A204.1 (cell line): ENCODE data around the gene EFL1.

Experiments
- FAIRE-seq: peaks from 2 replicates; lab custom pipeline; 2012; peaks lifted over from hg19 to GRCh38; lab: Jason Lieb, UNC

EFL1 gene

DNA sequence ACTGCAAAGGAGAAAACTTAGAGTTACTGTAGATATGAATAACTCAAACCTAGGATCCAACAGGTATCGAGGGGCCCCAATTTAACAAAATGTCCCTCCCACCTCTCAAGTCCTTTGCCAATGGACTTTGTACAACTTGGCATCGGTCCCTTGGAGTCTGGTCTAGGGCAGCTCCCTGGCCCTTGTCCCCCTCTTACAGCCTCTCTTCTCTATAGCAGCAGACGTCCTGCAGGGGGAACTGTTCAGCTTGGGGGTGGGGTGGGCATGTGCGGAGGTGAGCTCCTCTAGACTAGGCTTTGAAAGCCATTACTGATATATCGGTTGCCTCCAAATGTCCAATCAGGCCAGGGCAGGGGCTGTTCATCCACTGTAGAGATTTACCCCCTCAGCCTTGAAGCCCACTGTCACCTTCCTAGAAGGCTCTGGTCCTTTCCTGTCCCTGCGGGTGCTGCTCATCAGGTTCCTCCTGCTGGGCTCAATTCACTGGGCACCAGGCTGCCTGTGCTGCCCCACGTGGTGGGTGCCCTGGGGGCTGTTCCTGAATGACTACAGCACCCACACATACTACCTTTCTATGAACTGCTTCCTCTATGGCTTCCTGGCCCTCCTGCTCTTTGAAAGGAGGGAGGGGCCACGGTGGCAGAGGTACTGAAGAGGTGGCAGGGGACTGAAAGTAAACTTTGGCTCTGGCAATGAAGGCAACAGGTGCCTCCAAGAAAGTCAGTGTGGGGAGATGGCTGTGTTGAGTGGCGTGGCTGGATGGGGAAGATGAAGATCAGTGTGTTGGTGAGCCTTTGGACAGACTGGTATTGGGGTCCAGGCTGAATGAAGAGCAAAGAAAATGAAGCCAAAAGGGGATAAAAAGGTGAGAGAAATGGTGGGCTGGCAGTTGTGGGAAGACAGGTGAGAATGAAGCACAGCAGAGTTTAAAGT, 137.9 kb downstream of the EFL1 start:
- FAIRE-seq: no peak

DNA sequence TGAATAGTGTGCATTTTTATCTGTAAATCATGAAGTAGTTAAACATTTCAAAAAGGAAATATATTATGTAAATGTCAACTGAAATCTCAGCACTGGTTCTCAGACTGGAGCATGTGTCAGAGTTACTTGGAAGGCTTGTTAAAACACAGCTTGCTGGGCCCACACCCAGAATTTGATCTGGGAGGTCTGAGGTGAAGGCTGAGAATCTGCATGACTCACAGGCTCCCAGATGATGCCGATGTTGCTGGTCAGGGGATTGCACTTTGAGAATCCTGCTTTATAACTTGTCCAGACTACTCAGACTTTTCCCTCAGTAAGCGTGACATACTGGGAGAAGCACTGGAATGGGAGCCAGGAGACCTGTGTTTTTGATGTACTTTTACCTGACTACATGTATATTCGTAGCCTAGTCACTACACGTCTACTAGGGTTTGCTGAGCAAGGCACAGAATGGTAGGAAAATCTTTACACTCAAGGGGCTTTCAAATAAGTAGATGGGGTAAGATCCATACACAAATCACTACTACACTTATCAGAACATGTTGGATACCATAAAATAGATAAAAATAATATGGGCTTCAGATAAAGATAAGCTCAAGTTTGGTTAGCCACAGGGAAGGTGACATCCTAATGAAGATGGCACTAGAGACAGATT, 139.7 kb downstream of the EFL1 start:
- no peak for FAIRE-seq

GRCh38 chr15:82118040-82118439, 144.5 kb downstream of the EFL1 start:
- FAIRE-seq: no peak

- FAIRE-seq: no peak
These were observed 145.2 kb downstream of the EFL1 start for GRCh38 chr15:82117296-82117695.

GRCh38 chr15:82114660-82115059, 147.9 kb downstream of the EFL1 start:
- no peak for FAIRE-seq

GRCh38 chr15:82113106-82113715, 149.3 kb downstream of the EFL1 start:
- FAIRE-seq: no peak

DNA sequence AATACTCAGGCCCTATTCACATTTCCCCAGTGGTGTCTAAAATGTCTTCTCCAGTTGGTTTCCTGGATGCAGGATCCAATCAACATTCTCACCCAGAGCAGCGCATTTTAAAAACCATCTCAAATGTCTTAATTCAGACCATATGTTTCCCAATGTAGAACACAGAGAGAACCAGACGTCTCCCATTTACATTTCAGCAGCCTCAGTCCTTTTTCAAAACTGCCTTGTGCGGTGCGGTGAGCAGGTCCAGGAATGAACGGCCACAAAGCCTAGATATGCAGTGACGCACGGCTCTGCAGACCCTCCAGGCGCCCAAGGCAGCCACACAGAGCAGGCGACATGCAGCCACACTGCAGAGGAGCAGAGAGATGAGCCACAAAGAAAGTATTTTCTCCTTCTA, 150.6 kb downstream of the EFL1 start:
- no peak for FAIRE-seq

DNA sequence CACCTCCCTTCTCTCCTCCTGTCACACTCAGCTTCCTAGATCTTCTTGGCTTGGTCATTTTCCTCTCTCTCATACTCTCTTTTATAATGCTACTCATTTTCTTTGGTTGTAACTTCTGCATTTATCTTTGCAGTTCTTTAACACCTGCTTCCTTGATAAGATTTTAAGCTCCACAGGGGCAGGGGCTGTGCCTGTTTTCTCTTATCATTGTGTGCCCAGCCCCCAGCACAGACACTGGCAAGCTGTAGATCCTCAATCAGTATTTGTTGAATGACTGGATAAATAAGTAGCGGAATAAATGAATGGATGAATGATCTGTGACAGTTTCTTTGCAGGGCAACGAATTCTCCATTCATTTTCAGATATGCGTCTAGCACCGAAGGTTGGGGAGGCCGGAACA, 152.4 kb downstream of the EFL1 start:
- FAIRE-seq: no peak

DNA sequence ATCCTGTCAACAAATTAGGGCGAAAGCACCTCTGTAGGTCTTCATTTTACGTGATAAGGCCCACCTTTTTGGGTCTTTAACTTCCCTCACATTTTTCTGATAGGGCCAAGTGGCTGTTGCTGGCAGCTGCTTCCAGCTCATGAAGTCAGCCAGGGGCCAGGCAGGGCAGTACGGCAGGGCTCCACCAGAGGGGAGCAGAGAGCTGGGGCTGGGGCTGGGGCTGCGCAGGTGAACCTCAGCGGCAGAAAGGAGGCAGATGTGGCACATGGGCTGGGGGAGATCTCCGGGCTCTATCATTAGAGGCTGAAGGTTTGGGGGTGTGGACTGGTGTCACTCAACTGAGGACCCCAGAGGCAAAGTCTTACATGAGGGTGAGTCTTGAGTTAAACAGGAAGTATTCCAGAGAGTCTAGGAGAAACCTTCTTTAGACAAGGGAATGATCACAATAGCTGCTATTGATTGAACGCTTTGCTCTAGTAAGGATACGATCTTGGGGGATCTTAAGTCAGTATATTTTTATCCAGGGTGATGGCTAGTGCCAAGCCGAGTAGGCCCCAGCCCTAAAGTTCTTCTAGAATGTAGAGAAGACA, 153.9 kb downstream of the EFL1 start:
- no peak for FAIRE-seq

- no peak for FAIRE-seq
These were observed 155.9 kb downstream of the EFL1 start for GRCh38 chr15:82106679-82107078.

GRCh38 chr15:82105451-82106215, 156.9 kb downstream of the EFL1 start:
- no peak for FAIRE-seq

DNA sequence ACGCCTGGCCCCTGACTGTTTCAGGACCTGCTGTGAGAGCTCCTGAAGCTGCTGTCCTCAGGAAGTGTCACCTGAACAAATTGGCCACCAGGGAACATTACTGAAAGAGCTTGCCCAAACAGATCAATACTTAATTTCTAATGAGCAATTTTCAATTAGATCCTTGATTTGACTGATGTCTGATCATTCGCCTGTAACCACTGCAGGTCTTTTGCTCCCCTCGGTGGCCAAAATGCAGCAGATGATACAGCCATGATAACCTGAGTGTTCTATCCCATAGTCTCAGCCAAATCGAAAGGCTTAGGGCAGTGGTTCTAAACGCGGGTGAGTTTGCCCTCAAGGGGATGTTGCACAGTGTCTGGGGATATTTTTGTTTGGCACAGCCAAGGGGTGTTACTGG, 159.1 kb downstream of the EFL1 start:
- FAIRE-seq: no peak

DNA sequence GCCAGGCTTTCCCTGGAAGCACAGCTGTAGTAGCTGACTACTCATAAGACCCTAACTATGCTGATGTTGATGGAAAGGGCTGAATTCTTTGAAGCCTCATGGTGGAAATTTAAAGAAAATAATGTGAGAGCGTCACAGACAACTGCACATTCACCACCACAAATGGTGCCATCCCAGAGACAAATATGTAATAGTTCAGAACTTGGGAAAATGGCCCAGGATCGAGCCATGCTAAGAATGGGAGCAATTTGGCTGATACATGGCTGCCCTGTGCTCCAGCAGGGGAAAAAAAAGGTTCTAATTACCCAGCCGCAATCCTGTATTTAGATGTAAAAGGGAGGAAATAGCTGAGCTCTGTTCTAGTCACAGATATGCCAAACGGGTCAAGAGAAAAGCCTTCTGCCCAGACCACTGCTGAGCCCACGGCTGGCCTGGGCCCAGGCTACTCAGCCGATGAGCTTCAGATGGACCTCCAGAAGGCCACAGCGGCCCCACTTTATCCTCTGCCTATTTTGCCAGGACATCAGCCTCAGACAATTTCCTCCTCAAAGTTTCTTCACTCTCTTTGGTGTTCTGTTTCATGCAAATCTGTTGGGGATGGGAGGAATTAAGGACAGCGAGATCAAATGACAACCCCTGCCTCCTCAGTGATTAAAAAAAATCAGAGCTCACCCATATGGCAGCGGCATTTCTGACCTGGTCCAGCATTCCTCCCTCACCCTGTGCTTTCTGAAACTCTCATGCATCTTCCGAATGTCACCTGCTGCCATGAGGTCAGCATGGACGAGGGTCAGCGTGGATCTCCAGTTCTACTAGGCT, 162.2 kb downstream of the EFL1 start:
- FAIRE-seq: no peak

DNA sequence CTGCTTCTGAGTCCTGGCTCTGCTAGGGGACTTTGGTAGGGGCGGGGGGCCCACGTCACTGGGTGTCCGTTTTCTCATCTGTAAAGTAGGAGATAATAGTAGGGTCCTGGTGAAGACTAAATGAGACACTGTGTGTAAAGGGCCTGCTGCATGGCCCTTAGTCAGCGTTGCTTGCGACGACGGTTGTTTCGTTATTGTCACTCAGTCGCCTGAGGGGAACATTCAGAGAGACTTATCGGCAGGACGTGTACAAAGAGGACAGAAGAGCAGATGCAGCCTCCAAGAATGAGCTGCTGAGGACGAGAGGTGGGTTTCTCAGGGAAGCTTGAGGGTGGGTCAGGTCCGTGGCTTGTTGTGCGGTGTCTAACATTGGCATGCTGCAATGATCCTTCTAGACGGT, 163.9 kb downstream of the EFL1 start:
- FAIRE-seq: no peak

- FAIRE-seq: peak; percentile 55
These were observed 166.7 kb downstream of the EFL1 start for GRCh38 chr15:82095803-82096202.

- no peak for FAIRE-seq
These were observed 168.7 kb downstream of the EFL1 start for GRCh38 chr15:82093774-82094211.

DNA sequence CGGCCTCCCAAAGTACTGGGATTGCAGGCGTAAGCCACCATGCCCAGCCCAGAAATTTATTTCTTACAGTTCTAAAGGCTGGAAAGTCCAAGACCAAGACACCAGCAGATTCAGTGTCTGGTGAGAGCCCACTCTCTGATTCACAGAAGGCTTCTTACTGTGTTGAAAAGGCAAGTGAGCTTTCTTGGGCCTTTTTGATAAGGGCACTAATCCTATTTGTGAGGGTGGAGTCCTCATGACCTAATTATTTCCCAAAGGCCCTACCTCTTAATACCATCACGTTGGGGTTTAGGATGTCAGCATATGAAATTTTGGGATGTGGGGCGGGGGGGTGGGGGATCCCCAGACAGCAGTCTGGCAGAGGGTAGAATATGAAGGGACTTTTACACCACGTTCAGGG, 169.2 kb downstream of the EFL1 start:
- FAIRE-seq: no peak

DNA sequence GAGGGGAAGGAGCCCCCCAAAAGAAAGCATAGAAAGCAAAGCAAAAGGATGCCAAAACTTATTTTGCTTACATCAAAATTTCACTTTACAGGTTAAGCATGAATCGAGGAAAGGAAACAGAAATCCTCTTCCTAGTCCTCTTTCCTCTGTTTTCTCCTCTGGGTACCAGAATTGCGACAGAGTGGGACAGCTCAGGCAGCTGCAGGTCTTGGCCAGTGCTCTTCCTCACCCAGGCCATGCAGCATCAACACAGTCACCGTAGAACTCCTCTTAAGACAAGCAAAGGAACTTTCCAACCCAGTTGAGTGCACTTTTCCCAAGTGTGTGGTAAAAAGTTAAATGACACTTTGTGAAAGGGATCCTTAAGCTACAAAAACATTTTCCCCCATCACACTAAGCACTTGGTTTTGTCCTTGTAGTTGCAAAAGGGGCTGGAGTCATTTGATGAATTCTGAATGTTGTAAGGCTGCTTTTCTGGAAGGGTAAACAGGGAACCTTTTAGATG, 170.8 kb downstream of the EFL1 start:
- FAIRE-seq: no peak

GRCh38 chr15:82086243-82086995, 176.1 kb downstream of the EFL1 start:
- no peak for FAIRE-seq
